Mesenchymal stem cell (in vitro differentiated cells and primary cell): Measurements from ENCODE around the gene PNKD.
A peak's percentile ranks its signal among the peaks of the same experiment; 100 is the strongest.

ENCODE experiments used
- DNase-seq: peaks from one replicate; pipeline ENCODE4 v3.0.0-alpha.2; 2013
- H2AFZ ChIP-seq: one replicate; pipeline ENCODE4 v1.6.1; 2013; ENCODE audit warnings: low read depth, mild to moderate bottlenecking, control low read depth, inconsistent platforms, low read length, moderate library complexity
- H2AK5ac ChIP-seq: 2 replicates; pipeline ENCODE4 v1.6.1; 2013; ENCODE audit warnings: low read length, moderate library complexity, mild to moderate bottlenecking, inconsistent platforms; ENCODE audit not compliant: severe bottlenecking
- H2BK120ac ChIP-seq: one replicate; pipeline ENCODE4 v1.6.1; 2013; ENCODE audit warnings: low read depth, mild to moderate bottlenecking, inconsistent platforms, low read length, moderate library complexity
- H2BK12ac ChIP-seq, 2 experiments: one replicate each; pipeline ENCODE4 v1.6.1; 2013; ENCODE audit warnings: inconsistent platforms in 2 of 2, low read length in 2 of 2, mild to moderate bottlenecking in 2 of 2, moderate library complexity in 2 of 2, control low read depth in 1 of 2
- H2BK15ac ChIP-seq: one replicate; pipeline ENCODE4 v1.6.1; 2013; ENCODE audit warnings: mild to moderate bottlenecking, low read depth, inconsistent platforms; ENCODE audit not compliant: poor library complexity, severe bottlenecking
- H2BK5ac ChIP-seq: 2 replicates; pipeline ENCODE4 v1.6.1; 2013; ENCODE audit warnings: low read depth, mild to moderate bottlenecking, low read length, control low read depth, inconsistent platforms; ENCODE audit not compliant: poor library complexity, severe bottlenecking
- H3K14ac ChIP-seq, 2 experiments: one replicate each; pipeline ENCODE4 v1.6.1; 2013; ENCODE audit warnings: inconsistent platforms in 2 of 2, low read length in 2 of 2, control low read depth in 1 of 2, mild to moderate bottlenecking in 1 of 2, moderate library complexity in 1 of 2
- H3K18ac ChIP-seq, 2 experiments: one replicate each; pipeline ENCODE4 v1.6.1; 2013; ENCODE audit warnings: inconsistent platforms in 2 of 2, low read length in 2 of 2, control low read depth in 1 of 2, low read depth in 1 of 2, mild to moderate bottlenecking in 1 of 2
- H3K23ac ChIP-seq, 2 experiments: one replicate each; pipeline ENCODE4 v1.6.1; 2013; ENCODE audit warnings: inconsistent platforms in 2 of 2, low read length in 2 of 2, mild to moderate bottlenecking in 2 of 2, moderate library complexity in 2 of 2, control low read depth in 1 of 2
- H3K27ac ChIP-seq: 2 replicates; pipeline ENCODE4 v1.5.1; 2013; ENCODE audit warnings: mild to moderate bottlenecking, moderate library complexity, low read length, control low read depth, inconsistent platforms; ENCODE audit not compliant: poor library complexity, severe bottlenecking
- H3K27me3 ChIP-seq, 2 experiments: 2 replicates each; pipeline versions ENCODE4 v1.6.1 to v1.7.0; 2013; ENCODE audit warnings: low read length in 2 of 2, mild to moderate bottlenecking in 2 of 2, moderate library complexity in 2 of 2, control low read depth in 1 of 2, inconsistent platforms in 1 of 2; ENCODE audit not compliant: control insufficient read depth in 1 of 2, insufficient read depth in 1 of 2
- H3K36me3 ChIP-seq, 2 experiments: 2 replicates each; pipeline versions ENCODE4 v1.6.1 to v1.7.0; 2013; ENCODE audit warnings: low read length in 2 of 2, control low read depth in 1 of 2, inconsistent platforms in 1 of 2, low read depth in 1 of 2, mild to moderate bottlenecking in 1 of 2; ENCODE audit not compliant: insufficient read depth in 2 of 2, control insufficient read depth in 1 of 2
- H3K4ac ChIP-seq, 2 experiments: one replicate each; pipeline ENCODE4 v1.6.1; 2013; ENCODE audit warnings: inconsistent platforms in 2 of 2, low read length in 2 of 2, mild to moderate bottlenecking in 2 of 2, moderate library complexity in 2 of 2, control low read depth in 1 of 2, low read depth in 1 of 2
- H3K4me1 ChIP-seq: 2 replicates; pipeline ENCODE4 v1.6.1; 2013; ENCODE audit warnings: low read depth, low read length, control low read depth; ENCODE audit not compliant: control insufficient read depth, insufficient read depth
- H3K4me2 ChIP-seq: 2 replicates; pipeline ENCODE4 v1.6.1; 2013; ENCODE audit warnings: low read length, mild to moderate bottlenecking, inconsistent platforms; ENCODE audit not compliant: poor library complexity, severe bottlenecking
- H3K4me3 ChIP-seq, 2 experiments: 2 replicates each; pipeline versions ENCODE4 v1.5.1 to v1.7.0; 2013; ENCODE audit warnings: low read length in 2 of 2, mild to moderate bottlenecking in 2 of 2, control low read depth in 1 of 2, low read depth in 1 of 2; ENCODE audit not compliant: insufficient read depth in 1 of 2
- H3K79me1 ChIP-seq: replicated peaks from 2 replicates; pipeline ENCODE4 v1.6.1; 2013; ENCODE audit warnings: mild to moderate bottlenecking, control low read depth, low read length, inconsistent platforms; ENCODE audit not compliant: poor library complexity, severe bottlenecking
- H3K9ac ChIP-seq: 2 replicates; pipeline ENCODE4 v1.7.0; 2013; ENCODE audit warnings: mild to moderate bottlenecking, low read length, moderate library complexity
- H3K9me3 ChIP-seq: 2 replicates; pipeline ENCODE4 v1.7.0; 2013; ENCODE audit warnings: mild to moderate bottlenecking, low read length; ENCODE audit not compliant: control insufficient read depth
- H4K8ac ChIP-seq: one replicate; pipeline ENCODE4 v1.6.1; 2013; ENCODE audit warnings: inconsistent platforms, mild to moderate bottlenecking, low read length, moderate library complexity
- H4K91ac ChIP-seq: one replicate; pipeline ENCODE4 v1.6.1; 2013; ENCODE audit warnings: mild to moderate bottlenecking, low read length, inconsistent platforms
- WGBS: methylation state at CpG from one replicate; pipeline ENCODE4 v1.1.7; 2013; ENCODE audit warnings: mixed read lengths; 5-methylcytosine and 5-hydroxymethylcytosine counted together

Gene PNKD

DNA sequence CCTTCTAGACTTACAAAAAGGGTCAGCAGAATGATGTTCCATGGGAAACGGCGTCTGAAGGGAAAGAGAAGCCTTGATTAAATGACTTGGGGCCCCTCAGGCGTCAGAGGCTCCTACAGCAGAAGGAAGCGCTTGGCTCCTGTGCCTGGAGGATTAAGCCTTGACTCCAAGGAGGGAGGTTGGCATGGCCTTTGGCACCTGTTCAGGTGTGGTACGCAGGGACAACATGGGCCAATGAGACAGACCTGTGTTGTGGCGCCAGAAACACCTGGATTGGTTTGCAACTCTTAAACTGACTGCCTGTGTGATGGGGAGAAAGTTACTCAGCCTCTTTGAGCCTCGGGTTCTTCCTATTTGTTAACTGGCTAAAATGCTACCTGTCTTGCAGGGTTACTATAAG, 7.6 kb downstream of the PNKD start:
- H3K27me3 ChIP-seq = no peaks in the 10 kb centered on the region
- peaks cover 58% of the 10 kb centered on the region for H3K79me1 ChIP-seq
- no peak overlapping the region for H2AFZ ChIP-seq
- no peak overlapping the region for H3K27ac ChIP-seq
- peaks cover 81 to 86% of the 10 kb centered on the region in 2 experiments for H3K36me3 ChIP-seq
- H4K91ac ChIP-seq = no peak overlapping the region
- H2BK5ac ChIP-seq = no peak overlapping the region
- H3K14ac ChIP-seq = no peak overlapping the region
- no peak overlapping the region for H3K4ac ChIP-seq
- DNase-seq = no peak
- H2AK5ac ChIP-seq = no peak overlapping the region
- H3K4me1 ChIP-seq = peaks cover 21% of the 10 kb centered on the region
- no peak overlapping the region for H3K23ac ChIP-seq
- H2BK12ac ChIP-seq = no peak overlapping the region
- H3K9ac ChIP-seq = peak overlapping the region; percentile 19
- 81% methylated on average over 7 of the region's 7 CpGs for WGBS
- H3K9me3 ChIP-seq = no peaks in the 10 kb centered on the region
- no peak overlapping the region for H2BK15ac ChIP-seq
- no peak overlapping the region for H3K18ac ChIP-seq
- H3K4me3 ChIP-seq = no peak overlapping the region
- H2BK120ac ChIP-seq = no peak overlapping the region
- H3K4me2 ChIP-seq = no peak overlapping the region
- no peak overlapping the region for H4K8ac ChIP-seq

- H3K27me3 ChIP-seq = no peaks in the 10 kb centered on the region
- no peak overlapping the region for H3K27ac ChIP-seq
- WGBS = 93% methylated on average over 16 of the region's 16 CpGs
- peaks cover 25% of the 10 kb centered on the region for H3K4me1 ChIP-seq
- H2AK5ac ChIP-seq = no peak overlapping the region
- no peak overlapping the region for H3K4me3 ChIP-seq
- H3K9me3 ChIP-seq = no peaks in the 10 kb centered on the region
- H2BK15ac ChIP-seq = no peak overlapping the region
- H3K18ac ChIP-seq = no peak overlapping the region
- peaks cover 79 to 86% of the 10 kb centered on the region in 2 experiments for H3K36me3 ChIP-seq
- H3K14ac ChIP-seq = no peak overlapping the region
- H2BK5ac ChIP-seq = no peak overlapping the region
- H3K79me1 ChIP-seq = peaks cover 59% of the 10 kb centered on the region
- H2BK120ac ChIP-seq = no peak overlapping the region
- no peak overlapping the region for H2BK12ac ChIP-seq
- H2AFZ ChIP-seq = no peak overlapping the region
- no peak overlapping the region for H3K23ac ChIP-seq
- no peak overlapping the region for H3K4me2 ChIP-seq
- no peak overlapping the region for H4K91ac ChIP-seq
- no peak overlapping the region for H3K4ac ChIP-seq
- DNase-seq = no peak
- H3K9ac ChIP-seq = no peak overlapping the region
- no peak overlapping the region for H4K8ac ChIP-seq
Measured at GRCh38 chr2:218278531-218279360, 8.4 kb downstream of the PNKD start.

- no peak overlapping the region for H3K23ac ChIP-seq
- H2AFZ ChIP-seq = no peak overlapping the region
- H2BK120ac ChIP-seq = no peak overlapping the region
- H4K8ac ChIP-seq = no peak overlapping the region
- WGBS = 95% methylated on average over 13 of the region's 14 CpGs
- H4K91ac ChIP-seq = no peak overlapping the region
- H3K36me3 ChIP-seq = peaks cover 63 to 73% of the 10 kb centered on the region in 2 experiments
- H3K18ac ChIP-seq = no peak overlapping the region
- no peak overlapping the region for H2BK5ac ChIP-seq
- H2BK12ac ChIP-seq = no peak overlapping the region
- H3K9me3 ChIP-seq = no peaks in the 10 kb centered on the region
- H3K4me1 ChIP-seq = peaks cover 34% of the 10 kb centered on the region
- H3K4ac ChIP-seq = no peak overlapping the region
- H2BK15ac ChIP-seq = no peak overlapping the region
- peaks cover 54% of the 10 kb centered on the region for H3K79me1 ChIP-seq
- H3K14ac ChIP-seq = no peak overlapping the region
- no peaks in the 10 kb centered on the region for H3K27me3 ChIP-seq
- H3K4me3 ChIP-seq = no peak overlapping the region
- DNase-seq = no peak
- no peak overlapping the region for H3K4me2 ChIP-seq
- no peak overlapping the region for H3K9ac ChIP-seq
- no peak overlapping the region for H2AK5ac ChIP-seq
- no peak overlapping the region for H3K27ac ChIP-seq
Measured at GRCh38 chr2:218280260-218280870, 10.0 kb downstream of the PNKD start.

- Histone ChIP-seq H3K9me3 (no peaks in the 10 kb centered on the region), H3K27me3 (no peaks in the 10 kb centered on the region), H3K4ac (no peak overlapping the region), H2AK5ac (no peak overlapping the region), H2BK120ac (no peak overlapping the region), H3K23ac (no peak overlapping the region), H3K4me2 (no peak overlapping the region), H3K9ac (peak overlapping the region; percentile 93), H3K36me3 (peaks cover 52 to 67% of the 10 kb centered on the region in 2 experiments), H4K91ac (no peak overlapping the region), H3K4me1 (peaks cover 44% of the 10 kb centered on the region), H2AFZ (no peak overlapping the region), H2BK15ac (no peak overlapping the region), H3K4me3 (no peak overlapping the region), H3K27ac (no peak overlapping the region), H2BK12ac (no peak overlapping the region), H2BK5ac (no peak overlapping the region), H3K14ac (no peak overlapping the region), H4K8ac (no peak overlapping the region), H3K79me1 (peaks cover 47% of the 10 kb centered on the region), H3K18ac (no peak overlapping the region)
- 89% methylated on average over 3 of the region's 3 CpGs for WGBS
- DNase-seq = no peak
Measured at GRCh38 chr2:218281449-218281848, 11.1 kb downstream of the PNKD start.
